Sigmoid colon (tissue), 4 donors: ENCODE data around the gene TGIF2.

ENCODE experiments used
- POLR2A ChIP-seq, 2 donors: fragments of 450-650 bp; IDR thresholded peaks; one replicate each; pipeline ENCODE4 v1.6.1; 2016; ENCODE audit warnings: antibody characterized with exemption in 2 of 2, mild to moderate bottlenecking in 2 of 2, moderate library complexity in 2 of 2
- POLR2AphosphoS5 ChIP-seq, 4 donors: sonication (generic); formaldehyde crosslinking; IDR thresholded peaks; one replicate each; pipeline ENCODE4 v1.6.1; 2017; ENCODE audit warnings: antibody characterized with exemption in 4 of 4

- TF ChIP-seq POLR2A (IDR thresholded peaks at IDR 0.05) (no peak), POLR2AphosphoS5 (IDR thresholded peaks at IDR 0.05) (no peak)
These were observed 10.7 kb upstream of the TGIF2 start for GRCh38 chr20:36562724-36563123.
